Activated CD8-positive, alpha-beta memory T cell treated with anti-CD3 and anti-CD28 coated beads, Interleukin-2, amount 50 U/mL, for 48 hours (primary cell): ENCODE data around the gene MUC4.

Experiments
- DNase-seq: peaks from one replicate; pipeline ENCODE4 v3.0.0-alpha.2; 2020

Gene MUC4, protein sequence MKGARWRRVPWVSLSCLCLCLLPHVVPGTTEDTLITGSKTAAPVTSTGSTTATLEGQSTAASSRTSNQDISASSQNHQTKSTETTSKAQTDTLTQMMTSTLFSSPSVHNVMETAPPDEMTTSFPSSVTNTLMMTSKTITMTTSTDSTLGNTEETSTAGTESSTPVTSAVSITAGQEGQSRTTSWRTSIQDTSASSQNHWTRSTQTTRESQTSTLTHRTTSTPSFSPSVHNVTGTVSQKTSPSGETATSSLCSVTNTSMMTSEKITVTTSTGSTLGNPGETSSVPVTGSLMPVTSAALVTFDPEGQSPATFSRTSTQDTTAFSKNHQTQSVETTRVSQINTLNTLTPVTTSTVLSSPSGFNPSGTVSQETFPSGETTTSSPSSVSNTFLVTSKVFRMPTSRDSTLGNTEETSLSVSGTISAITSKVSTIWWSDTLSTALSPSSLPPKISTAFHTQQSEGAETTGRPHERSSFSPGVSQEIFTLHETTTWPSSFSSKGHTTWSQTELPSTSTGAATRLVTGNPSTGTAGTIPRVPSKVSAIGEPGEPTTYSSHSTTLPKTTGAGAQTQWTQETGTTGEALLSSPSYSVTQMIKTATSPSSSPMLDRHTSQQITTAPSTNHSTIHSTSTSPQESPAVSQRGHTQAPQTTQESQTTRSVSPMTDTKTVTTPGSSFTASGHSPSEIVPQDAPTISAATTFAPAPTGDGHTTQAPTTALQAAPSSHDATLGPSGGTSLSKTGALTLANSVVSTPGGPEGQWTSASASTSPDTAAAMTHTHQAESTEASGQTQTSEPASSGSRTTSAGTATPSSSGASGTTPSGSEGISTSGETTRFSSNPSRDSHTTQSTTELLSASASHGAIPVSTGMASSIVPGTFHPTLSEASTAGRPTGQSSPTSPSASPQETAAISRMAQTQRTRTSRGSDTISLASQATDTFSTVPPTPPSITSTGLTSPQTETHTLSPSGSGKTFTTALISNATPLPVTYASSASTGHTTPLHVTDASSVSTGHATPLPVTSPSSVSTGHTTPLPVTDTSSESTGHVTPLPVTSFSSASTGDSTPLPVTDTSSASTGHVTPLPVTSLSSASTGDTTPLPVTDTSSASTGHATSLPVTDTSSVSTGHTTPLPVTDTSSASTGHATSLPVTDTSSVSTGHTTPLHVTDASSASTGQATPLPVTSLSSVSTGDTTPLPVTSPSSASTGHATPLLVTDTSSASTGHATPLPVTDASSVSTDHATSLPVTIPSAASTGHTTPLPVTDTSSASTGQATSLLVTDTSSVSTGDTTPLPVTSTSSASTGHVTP (N-terminal part only)

DNA sequence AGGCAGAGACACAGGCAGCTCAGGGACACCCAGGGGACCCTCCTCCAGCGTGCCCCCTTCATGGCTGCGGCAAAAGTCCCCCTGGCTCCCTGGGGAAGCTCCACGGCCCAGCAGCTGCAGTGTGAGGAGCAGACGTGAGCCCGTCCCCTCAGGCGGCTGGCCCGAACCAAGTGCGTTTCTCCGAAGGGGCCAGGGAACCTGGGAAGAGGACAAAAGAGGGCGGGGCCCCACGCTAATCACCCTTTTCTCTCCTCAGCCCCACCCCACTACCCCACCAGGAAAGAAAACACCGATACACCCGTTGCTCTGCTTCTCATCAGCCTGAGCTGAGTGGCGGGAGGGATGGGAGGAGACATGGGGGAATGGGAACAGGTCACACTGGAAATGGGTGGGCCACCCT lies at the start of gene MUC4:
Gene MUC4 (minus strand): TSS at position 174 of the 400 bp plus-strand sequence. CDS start 112 bp downstream, at position 62.
- DNase-seq, result no peak

DNA sequence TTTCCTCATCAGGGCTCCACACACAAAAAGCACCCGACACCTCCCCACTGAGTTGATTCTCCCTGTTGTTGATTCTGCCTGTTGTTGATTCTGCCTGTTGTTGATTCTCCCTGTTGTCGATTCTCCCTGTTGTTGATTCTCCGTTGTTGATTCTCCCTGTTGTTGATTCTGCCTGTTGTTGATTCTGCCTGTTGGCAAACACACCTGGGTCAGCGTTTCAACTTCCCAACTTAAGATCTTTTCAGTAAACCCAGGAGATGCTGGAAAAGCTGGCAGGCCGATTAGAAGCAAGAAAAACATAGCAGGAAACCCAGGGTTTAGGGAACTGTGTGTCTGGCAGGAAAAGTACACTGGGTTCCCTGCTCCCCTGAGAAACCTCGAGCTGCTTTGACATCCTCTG lies 48.7 kb upstream of the MUC4 start:
- no peak for DNase-seq

DNA sequence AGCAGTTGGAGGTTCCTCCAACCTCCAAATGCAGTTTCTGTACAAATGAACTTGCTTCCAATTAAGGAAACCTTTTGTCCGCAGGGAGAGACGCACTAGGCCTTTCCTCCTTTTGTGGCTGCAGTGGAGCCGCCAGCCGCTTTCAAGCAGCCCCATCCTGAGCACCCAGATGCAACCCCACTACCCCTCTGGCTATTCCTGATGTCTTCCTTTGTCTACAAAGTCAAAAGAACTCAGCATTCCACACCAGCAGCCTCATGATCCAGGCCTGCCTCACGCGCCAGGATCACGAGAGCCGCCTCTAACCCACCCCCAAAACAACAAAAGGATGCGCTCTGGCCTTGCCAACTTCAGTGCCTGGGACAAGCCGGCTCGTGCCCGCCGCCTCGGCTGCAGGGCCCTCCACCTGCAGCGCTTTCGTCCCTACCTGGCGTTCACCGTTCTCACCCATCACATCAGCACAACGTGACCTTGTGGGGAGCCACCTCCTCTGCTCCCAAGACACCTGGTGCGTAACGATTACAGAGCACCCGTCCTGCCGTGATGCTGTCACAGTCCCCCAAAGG lies 48.2 kb upstream of the MUC4 start:
- DNase-seq, result no peak

DNA sequence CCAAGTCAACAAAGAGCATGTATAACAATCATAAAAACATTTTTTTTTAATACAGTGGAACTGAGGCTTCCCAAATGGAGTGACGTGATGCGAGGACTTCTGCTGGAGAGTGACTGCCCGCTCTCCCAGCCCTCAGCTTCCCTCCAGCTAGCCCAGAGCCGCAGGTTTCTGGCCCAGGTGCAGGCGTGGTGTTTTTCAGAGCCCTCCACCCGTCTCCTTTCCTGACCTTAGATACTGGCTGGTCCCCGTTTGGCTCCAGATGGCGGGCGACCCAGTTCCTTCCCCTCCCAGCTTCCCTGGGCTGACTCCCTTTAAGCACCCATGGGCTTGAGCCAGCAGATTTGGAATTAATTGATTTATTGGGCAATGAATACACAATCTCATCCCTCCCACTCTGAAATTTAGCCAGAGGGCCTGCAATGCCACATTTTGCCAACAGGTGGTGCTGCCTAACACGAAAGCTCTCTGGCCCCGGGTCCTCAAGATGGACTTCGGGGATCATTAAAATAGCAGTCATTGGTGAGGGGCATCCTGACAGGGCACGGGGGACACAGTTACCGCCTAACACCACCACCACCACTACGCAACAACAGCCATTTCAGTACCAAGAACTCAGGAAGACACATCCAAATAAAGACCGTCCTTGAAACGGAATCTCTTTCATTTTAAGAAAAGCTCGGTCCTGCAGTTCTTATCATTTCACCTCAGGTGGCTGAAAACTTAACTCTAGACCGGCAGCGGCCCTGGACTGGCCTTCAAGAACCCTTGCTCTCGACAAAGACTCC lies 47.5 kb upstream of the MUC4 start:
- DNase-seq, result peak; percentile 96

DNA sequence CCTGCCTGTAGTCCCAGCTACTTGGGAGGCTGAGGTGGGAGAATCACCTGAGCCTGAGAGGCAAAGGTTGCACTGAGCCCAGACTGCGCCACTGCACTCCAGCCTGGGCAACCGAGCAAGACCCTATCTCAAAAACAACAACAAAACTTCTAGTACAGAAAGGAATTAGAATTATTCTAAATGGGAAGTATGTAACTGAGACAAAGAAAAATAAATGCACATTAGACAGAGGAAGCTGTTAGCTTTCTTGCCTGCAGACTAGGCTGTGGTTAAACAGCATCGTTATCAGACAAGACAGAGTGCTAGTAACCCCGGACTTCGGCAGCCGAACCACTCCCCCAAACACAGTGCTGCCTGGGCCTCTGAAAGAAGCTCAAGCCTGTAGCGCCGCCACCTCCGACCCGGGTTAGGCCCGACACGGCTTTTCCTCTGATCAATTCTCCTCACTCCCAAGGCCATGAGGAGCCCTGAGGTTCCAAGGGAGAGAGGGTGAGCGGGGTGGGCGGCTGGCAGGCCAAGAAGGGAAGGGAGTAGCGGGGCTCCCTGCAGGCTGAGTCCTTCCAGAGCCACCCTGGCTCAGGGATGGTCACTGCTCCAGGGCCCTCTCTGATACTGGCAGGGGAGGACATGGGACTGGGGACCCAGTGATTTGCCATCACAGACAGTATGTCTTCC lies 44.8 kb upstream of the MUC4 start:
- DNase-seq, result no peak

DNA sequence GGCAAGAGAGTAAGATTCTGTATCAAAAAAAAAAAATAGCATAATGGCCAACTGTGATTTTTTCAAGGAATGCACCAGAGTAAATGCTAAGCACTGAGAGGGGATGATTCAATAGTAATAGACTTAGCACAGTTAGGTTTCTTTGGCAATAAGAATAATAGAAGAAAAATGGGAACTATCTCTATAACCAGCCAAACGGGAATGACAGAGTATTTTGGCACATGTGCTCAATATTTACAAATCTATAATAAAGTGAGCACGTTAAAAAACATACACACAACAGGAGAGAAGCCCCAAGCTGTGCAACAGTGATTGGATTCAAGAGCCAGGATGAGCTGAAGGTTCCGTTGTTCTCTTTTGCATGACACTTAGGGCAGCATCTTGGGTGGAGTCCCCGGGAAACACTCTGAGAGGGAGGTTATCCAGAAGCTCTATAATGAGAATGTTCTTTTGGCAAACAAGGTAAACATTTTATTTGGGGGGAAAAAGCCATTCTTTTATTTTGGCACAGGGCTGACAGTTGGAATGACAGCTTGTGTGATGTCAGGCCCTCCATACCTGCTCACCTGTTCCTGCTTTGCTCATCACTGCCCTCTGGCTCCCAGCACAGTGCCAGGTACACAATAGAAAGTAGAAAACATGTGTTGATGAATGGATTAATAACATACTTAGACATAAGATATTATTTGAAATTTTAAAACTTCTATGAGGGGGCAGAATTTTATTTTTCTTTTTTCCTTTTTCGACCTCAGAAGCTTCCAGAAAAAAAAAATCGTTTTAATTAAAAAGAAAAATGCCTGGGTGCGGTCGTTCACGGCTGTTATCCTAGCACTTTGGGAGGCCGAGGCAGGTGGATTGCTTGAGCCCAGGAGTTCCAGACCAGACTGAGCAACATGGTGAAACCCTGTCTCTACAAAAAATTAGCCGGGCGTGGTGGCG lies 44.0 kb upstream of the MUC4 start:
- DNase-seq, result no peak

DNA sequence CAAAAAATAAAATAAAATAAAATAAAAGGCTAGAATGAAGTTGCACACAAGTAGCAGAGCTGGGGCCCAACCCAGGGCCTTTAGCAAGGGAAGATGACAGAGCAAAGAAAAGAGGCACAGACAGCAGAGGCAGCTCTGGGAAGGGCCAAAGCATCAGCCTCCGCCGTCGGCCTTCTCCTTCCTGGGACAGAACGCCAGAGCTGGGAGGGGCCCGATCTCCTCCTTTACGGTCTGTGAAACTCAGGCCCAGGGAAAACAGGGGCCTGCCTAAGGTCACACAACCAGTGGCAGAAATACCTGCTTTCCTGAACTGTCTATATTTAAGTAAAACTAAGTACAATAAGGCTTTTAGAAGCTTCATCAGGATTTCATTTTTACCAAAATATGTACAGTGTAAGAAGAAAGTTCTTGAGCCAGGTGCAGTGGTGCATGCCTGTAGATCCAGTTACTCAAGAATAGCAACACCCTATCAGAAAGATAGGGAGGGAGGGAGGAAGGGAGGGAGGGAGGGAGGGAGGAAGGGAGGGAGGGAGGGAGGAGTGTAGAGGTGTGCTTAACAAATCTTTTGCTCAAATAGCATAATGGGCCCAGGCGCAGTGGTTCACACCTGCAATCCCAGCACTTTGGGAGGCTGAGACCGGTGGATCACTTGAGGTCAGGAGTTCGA lies 43.0 kb upstream of the MUC4 start:
- no peak for DNase-seq

DNA sequence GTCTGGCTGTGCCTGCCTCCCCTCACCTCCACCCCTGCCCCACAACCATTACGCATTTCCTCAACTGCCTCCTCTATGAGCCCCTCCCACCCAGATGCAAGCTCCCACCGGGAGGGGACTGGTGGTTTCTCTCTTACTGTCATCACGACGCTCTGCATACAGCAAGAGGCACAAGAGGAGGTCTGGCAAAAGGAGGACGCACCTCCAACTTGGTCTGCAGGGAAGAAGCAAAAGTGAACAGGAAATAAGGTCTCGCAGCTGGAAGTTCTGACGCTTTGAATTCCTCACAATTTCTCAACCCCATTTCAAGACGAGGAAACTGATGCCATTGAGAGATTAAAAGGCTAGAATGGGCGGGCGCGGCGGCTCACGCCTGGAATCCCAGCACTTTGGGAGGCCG lies 42.3 kb upstream of the MUC4 start:
- DNase-seq, result no peak

DNA sequence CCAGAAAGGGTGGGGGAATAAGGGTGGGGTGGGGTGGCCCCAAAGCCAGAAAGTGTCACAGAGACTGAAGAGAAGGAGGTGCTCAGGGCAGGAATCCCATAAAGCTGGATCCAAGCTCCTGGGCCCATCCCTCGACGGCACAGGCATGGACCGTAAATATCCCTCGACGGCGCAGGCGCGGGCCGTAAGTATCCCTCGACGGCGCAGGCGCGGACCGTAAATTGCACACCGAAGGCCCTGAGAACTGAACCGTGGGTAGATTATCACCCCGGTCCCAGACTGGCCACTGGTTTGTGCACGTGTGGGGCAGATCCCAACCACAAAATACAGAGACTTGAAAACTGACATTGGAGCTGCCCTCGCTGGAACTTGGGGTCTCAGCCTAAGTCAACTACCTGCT lies 41.3 kb upstream of the MUC4 start:
- DNase-seq, result no peak

DNA sequence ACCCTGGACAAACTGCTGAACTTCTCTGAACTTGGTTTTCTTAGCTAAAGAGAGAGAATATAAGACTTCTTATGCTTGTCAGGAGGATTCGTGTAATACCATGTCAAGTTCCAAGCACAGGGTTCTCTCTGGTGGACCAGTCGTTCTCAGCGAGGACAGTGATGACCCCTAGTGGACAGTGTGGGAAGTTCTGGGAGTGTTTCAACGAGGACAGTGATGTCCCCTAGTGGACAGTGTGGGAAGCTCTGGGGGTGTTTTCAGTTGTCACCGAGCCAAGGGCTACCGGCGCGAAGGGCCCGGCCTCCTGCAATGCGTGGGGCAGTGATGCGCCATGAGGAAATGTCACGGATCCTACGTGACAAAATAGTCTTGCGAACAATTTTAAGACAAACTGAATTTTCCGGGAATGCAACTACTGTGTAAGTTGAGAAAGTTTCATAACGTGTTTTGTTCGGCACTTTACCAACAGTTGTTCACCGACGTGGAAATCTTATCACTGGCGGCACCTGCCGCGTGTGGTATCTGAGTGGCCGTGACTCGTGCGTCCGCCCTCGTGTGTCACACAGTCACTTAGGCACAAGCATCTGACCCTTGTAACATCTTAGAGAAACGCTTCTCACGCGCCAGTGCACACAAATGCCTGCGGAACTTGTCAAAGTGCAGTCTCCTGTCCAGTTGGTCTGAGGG lies 39.3 kb upstream of the MUC4 start:
- DNase-seq, result peak; percentile 89

DNA sequence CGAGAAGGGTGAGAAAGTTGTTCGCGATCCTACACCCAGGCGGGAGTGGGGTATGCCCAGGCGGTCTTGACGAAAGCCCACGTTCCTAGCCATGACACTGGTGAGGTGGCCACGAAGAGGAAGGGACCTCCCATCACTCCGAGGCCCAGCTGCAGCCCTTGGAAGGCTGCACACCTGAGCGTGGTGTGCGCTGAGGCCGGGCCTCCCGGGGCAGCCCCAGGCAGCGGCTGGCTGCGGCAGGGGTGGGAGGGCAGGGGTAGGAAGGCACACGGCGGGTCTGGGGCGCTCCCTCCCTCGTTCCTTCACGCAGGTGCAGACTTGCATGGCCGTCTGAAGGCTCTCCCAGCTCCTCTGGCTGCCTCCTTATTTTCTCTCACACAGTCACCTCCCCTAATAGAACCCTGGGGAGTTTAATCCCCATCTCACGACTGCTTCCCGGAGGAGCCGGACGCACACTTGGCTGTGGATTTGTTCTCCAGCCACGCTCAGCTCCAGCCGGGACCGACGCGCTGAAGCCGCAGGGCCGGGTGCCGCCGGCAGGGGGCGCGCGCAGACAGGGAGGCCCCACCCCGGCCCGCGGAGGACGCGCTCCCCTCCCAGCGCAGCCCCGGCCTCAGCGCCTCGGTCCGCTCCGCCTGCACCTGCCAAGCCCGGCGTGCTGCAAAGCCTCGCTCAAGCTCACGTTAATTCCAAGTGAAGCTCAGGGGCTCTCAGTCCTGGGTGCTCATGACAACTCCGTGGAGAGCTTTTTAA lies 37.8 kb upstream of the MUC4 start:
- no peak for DNase-seq

DNA sequence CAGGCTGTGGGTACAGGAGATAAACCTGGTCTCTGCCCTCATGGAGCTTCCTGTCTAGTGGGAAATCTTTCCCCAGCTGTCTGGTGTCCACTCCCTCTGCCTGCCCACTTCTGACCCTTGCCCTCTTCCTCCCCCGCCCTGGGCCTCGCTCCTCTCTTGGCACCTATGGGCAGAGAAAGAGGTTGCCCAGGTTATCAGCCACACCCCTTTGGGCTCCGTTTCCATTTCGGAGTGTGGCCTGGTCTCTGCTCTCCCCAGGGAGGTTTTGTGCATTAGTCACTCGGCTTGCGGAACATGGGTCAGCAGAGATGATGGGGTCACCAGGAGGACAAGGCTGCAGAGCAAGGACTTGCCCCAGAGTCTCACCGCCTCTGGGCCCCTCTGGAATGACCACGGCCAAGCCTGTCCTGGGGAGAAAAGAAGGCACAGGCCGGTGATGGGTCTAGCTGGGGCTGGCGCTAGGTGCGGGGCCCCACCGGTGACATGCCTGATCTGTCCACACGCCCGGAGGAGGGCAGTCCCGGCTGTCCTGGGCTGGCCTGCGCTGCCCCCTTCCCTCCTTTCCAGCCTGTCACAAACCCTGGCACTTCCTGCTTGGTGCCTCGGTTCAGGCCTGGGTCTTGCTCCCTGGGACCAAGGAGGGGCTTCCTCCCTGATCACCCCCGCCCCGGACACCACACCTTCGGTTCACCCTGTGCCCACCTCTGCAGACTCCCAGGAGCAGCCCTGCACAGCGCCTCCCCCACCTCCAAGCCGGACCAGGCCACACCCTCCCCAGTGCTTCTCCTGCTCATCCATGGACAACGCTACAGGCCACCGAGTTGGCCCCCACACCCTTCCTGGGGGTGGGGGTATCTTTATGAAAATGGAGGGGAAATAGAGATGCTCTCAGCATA lies 35.6 kb upstream of the MUC4 start:
- DNase-seq, result no peak

DNA sequence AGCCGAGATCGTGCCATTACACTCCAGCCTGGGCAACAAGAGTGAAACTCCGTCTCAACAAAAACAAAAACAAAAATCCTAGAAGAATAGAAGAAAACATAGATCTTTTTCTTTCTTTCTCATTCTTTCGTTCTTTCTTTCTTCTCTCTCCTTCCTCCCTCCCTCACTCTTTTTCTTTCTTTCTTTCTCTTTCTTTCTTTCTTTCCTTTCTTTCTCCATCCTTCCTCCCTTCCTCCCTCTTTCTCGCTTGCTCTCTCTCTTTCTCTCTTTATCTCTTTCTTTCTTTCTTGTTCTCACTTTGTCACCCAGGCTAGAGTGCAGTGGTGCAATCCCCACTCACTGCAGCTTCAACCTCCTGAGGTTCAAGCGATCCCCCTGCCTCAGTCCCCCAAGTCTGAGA lies 33.8 kb upstream of the MUC4 start:
- no peak for DNase-seq

DNA sequence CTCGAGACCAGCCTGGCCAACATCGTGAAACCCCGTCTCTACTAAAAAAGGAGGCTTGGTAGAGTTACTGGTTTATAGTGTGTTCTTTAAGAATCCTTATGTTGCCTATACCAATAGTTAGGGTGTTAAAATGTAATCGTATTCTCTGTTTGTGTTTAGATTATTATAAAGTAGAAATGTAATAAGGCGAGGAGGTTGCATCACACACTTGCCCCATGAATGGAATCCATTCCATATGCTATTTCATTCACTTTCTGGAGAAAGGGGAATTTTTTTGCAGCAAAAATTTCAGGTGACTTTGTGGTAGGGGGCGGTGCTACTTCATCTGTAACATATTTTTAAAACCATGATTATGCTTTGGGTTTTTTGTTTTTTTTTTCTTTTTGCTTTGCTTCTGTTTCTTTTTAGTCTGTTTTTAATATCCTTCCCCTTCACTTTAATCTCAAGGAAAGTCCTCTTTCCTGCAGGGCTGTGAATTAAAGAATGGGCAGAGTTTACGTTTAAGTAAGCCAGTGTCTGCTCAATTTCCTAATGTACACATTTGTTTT lies 33.0 kb upstream of the MUC4 start:
- DNase-seq, result no peak

DNA sequence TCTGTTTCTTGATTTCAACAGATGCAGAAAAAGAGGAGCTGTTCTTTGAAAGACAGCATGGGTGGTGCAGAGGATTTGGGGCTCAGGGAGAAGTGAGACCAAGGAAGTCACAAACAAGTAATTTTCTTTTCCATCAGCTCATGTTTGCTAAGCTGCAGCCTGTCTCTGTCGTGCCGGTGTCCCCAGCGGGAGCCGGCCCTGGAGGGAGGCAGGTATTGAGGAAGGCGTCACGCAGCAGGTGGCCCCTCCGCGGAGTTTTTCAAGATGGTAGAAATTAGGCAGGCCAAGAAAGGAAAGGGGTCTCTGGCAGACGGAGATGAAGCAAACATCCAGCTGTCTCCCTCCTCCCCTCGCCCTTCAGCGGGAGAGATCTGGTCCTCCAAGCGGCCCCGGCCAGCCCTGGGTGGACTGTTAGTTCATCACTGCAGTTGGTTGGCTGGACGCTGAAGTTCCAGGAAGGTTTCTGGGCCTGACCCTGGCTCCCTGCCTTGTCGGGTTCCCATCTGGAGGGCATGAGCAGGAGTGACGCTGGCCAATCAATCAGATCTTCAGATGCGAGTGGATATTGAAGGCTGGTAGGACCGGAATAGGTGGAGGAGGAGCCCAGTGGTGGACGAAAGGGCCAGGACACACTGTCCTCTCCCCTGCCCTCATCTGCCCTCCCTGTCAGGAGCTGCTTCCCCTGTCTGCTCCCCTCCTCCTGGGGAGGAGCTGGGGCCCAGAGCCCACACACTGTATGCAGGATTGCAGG lies 27.7 kb upstream of the MUC4 start:
- DNase-seq, result no peak

DNA sequence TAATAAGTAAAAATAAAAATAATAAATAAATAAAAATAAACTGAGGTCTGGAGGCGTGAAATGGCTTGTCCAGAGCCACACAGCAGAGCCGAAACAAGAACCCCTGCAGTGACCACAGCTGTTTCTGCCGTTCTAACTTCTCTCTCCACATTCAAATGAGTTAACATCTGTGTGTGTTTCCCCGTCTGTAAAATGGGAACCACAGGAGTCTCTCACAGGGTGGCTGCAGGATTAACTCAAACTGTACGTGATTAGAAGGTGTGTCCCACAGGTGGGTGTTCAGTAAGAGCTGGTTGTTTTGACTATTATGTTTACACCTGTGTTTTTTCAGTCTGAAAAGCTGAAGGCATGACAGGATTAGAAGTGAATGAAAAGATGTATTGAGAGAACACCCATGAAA lies 27.0 kb upstream of the MUC4 start:
- DNase-seq, result no peak
